ENCODE results near the gene ALX1.
"Not testable (repeated sequence)": the region's sequence is repeated elsewhere in the genome, so short reads cannot be mapped to it uniquely, and the experiment has no call there.

- not testable (repeated sequence) for TF ChIP-seq POLR2AphosphoS5 (IDR thresholded peaks at IDR 0.05; ENCODE audit: low read depth, low read length); POLR2A (IDR thresholded peaks at IDR 0.05; ENCODE audit: borderline replicate concordance, extremely low read depth, insufficient read depth, insufficient read length); EZH2phosphoT487 (IDR thresholded peaks at IDR 0.05; ENCODE audit: borderline replicate concordance)
These were observed 38.0 kb downstream of the ALX1 start for GRCh38 chr12:85317866-85318636.
